IMR-90 (cell line): Measurements from ENCODE around the gene KLK14. TPM values are rescaled to one million over a fixed set of nuclear protein-coding genes. Genes with fewer than 3 reads are reported as not detected.

Experiments used
- ATAC-seq: fragments of 200-7000 bp; cut with Tn5 transposase; 2 replicates; pipeline ENCODE4 v1.9.1; 2020; ENCODE audit warnings: low read depth, mild to moderate bottlenecking, moderate library complexity
- BruUV-seq: library from RNA; stranded (reverse); fragments of 400-500 nt; replicated peaks from 2 replicates; lab custom pipeline; 2021; lab: Mats Ljungman, UMichigan
- CTCF ChIA-PET: fragments of 300-600 bp; formaldehyde crosslinking; extraction: SDS; loops from one replicate; lab custom pipeline; 2021; ENCODE audit warnings: antibody characterized with exemption; lab: Yijun Ruan, JAX
- POLR2A ChIA-PET: fragments of 300-600 bp; sonication (Branson Sonifier 250); formaldehyde crosslinking; loops from one replicate; lab custom pipeline; 2022; ENCODE audit warnings: antibody characterized with exemption; ENCODE audit not compliant: unreplicated experiment; lab: Charles Lee
- DNase-seq: peaks from one replicate; pipeline ENCODE4 v3.0.0; 2013
- H2AFZ ChIP-seq: replicated peaks from 2 replicates; pipeline ENCODE3; 2013; ENCODE audit warnings: low read length, mild to moderate bottlenecking; ENCODE audit not compliant: poor library complexity
- H2AK5ac ChIP-seq: 2 replicates; pipeline ENCODE4 v1.6.1; 2013; ENCODE audit warnings: low read depth, low read length, inconsistent platforms
- H2AK9ac ChIP-seq: replicated peaks from 2 replicates; pipeline ENCODE3; 2013; ENCODE audit warnings: mild to moderate bottlenecking, low read depth, low read length, moderate library complexity; ENCODE audit not compliant: poor library complexity
- H2BK120ac ChIP-seq: 2 replicates; pipeline ENCODE4 v1.6.1; 2013; ENCODE audit warnings: low read depth, low read length, inconsistent platforms
- H2BK15ac ChIP-seq: 3 replicates; pipeline ENCODE4 v1.6.1; 2013; ENCODE audit warnings: low read depth, low read length, inconsistent platforms
- H2BK20ac ChIP-seq: 2 replicates; pipeline ENCODE4 v1.6.1; 2013; ENCODE audit warnings: low read depth, mild to moderate bottlenecking, inconsistent platforms, low read length, moderate library complexity
- H2BK5ac ChIP-seq: 2 replicates; pipeline ENCODE4 v1.6.1; 2013; ENCODE audit warnings: mild to moderate bottlenecking, low read depth, low read length, inconsistent platforms; ENCODE audit not compliant: poor library complexity, severe bottlenecking
- H3K14ac ChIP-seq: replicated peaks from 2 replicates; pipeline ENCODE4 v1.6.1; 2013; ENCODE audit warnings: low read depth, low read length, inconsistent platforms
- H3K18ac ChIP-seq: 2 replicates; pipeline ENCODE4 v1.6.1; 2013; ENCODE audit warnings: low read depth, low read length, control low read depth
- H3K23ac ChIP-seq: 2 replicates; pipeline ENCODE4 v1.6.1; 2013; ENCODE audit warnings: low read depth, low read length, inconsistent platforms
- H3K27ac ChIP-seq: 2 replicates; pipeline ENCODE4 v1.5.1; 2013; ENCODE audit warnings: mild to moderate bottlenecking, control low read depth, low read length; ENCODE audit not compliant: insufficient read depth
- H3K27me3 ChIP-seq: 2 replicates; pipeline ENCODE4 v1.6.1; 2013; ENCODE audit warnings: low read length; ENCODE audit not compliant: control insufficient read depth, insufficient read depth
- H3K36me3 ChIP-seq: 2 replicates; pipeline ENCODE4 v1.6.1; 2013; ENCODE audit warnings: low read length, mixed read lengths; ENCODE audit not compliant: control insufficient read depth, insufficient read depth
- H3K4ac ChIP-seq: 2 replicates; pipeline ENCODE4 v1.6.1; 2013; ENCODE audit warnings: low read depth, low read length, inconsistent platforms
- H3K4me1 ChIP-seq: 2 replicates; pipeline ENCODE4 v1.6.1; 2013; ENCODE audit warnings: low read length, mixed read lengths; ENCODE audit not compliant: control insufficient read depth, insufficient read depth
- H3K4me2 ChIP-seq: 2 replicates; pipeline ENCODE4 v1.6.1; 2013; ENCODE audit warnings: low read depth, mild to moderate bottlenecking, control low read depth, low read length, moderate library complexity
- H3K4me3 ChIP-seq: 2 replicates; pipeline ENCODE4 v1.5.1; 2013; ENCODE audit warnings: low read depth, mild to moderate bottlenecking, control low read depth, low read length, moderate library complexity; ENCODE audit not compliant: insufficient read depth
- H3K56ac ChIP-seq: 2 replicates; pipeline ENCODE4 v1.6.1; 2013; ENCODE audit warnings: low read length, inconsistent platforms; ENCODE audit not compliant: insufficient read depth; ENCODE audit errors: extremely low read depth
- H3K79me1 ChIP-seq, 2 experiments: 2 replicates each; pipeline ENCODE4 v1.6.1; 2013; ENCODE audit warnings: low read length in 2 of 2, inconsistent platforms in 1 of 2, low read depth in 1 of 2
- H3K9ac ChIP-seq: 2 replicates; pipeline ENCODE4 v1.6.1; 2013; ENCODE audit warnings: low read depth, low read length, control low read depth
- H3K9me1 ChIP-seq: 2 replicates; pipeline ENCODE4 v1.6.1; 2013; ENCODE audit warnings: low read length, inconsistent platforms; ENCODE audit not compliant: insufficient read depth
- H3K9me3 ChIP-seq: 2 replicates; pipeline ENCODE4 v1.6.1; 2013; ENCODE audit warnings: low read length; ENCODE audit not compliant: control insufficient read depth, insufficient read depth
- H4K20me1 ChIP-seq: 2 replicates; pipeline ENCODE4 v1.6.1; 2013; ENCODE audit warnings: low read length, inconsistent platforms; ENCODE audit not compliant: insufficient read depth
- H4K5ac ChIP-seq: 2 replicates; pipeline ENCODE4 v1.6.1; 2013; ENCODE audit warnings: mild to moderate bottlenecking, low read depth, low read length, control low read depth
- H4K8ac ChIP-seq, 2 experiments: 2 replicates each; pipeline ENCODE4 v1.6.1; 2013; ENCODE audit warnings: low read depth in 2 of 2, low read length in 2 of 2, control low read depth in 1 of 2, inconsistent platforms in 1 of 2
- H4K91ac ChIP-seq: 2 replicates; pipeline ENCODE4 v1.6.1; 2013; ENCODE audit warnings: low read depth, low read length, inconsistent platforms; ENCODE audit not compliant: insufficient read depth
- CEBPB ChIP-seq: IDR thresholded peaks from 2 replicates; pipeline ENCODE4 v1.6.1; 2012; ENCODE audit warnings: low read depth, low read length, improper control_type of control experiment
- NFE2L2 ChIP-seq: fragments of 150-350 bp; IDR thresholded peaks from 2 replicates; pipeline ENCODE4 v1.6.1; 2016; ENCODE audit warnings: low read depth, mild to moderate bottlenecking, low read length
- USF2 ChIP-seq: fragments of 150-350 bp; IDR thresholded peaks from 2 replicates; pipeline ENCODE4 v1.6.1; 2017; ENCODE audit warnings: mild to moderate bottlenecking, antibody characterized with exemption, low read length, low read depth
- WGBS, 2 experiments: methylation state at CpG; one replicate each; pipeline versions ENCODE4 v1.1.5 to v1.1.7; 2013; ENCODE audit warnings: missing lambda C conversion rate in 2 of 2; ENCODE audit not compliant: insufficient read length in 1 of 2; ENCODE audit errors: extremely low coverage in 2 of 2; 5-methylcytosine and 5-hydroxymethylcytosine counted together
- dilution Hi-C: fragments of 300-500 bp; cut with HindIII; formaldehyde crosslinking; loops from one replicate; pipeline ENCODE4 v1.14.3; 2018; ENCODE audit warnings: low sequenced_read_pairs; ENCODE audit not compliant: unreplicated experiment
- in situ Hi-C: fragments of 300-500 bp; cut with MboI; formaldehyde crosslinking; loops from 3 replicates; pipeline ENCODE4 v1.14.3; 2019; ENCODE audit warnings: low sequenced_read_pairs, inconsistent platforms, mixed read lengths
- intact Hi-C: fragments of 100-400 bp; cut with micrococcal nuclease; formaldehyde crosslinking; loops from 2 replicates; pipeline ENCODE4 v1.10.0; 2022
- polyA plus RNA-seq, 3 experiments: library from polyadenylated mRNA; depleted of rRNA; stranded (reverse); fragments of >200 nt; gene quantifications; 2 replicates each; pipeline ENCODE4 v1.2.3, GENCODE V29; 2012; ENCODE audit warnings: low replicate concordance in 1 of 3
- total RNA-seq: library from RNA; depleted of rRNA; stranded (reverse); fragments of >200 nt; gene quantifications from 2 replicates; pipeline ENCODE4 v1.2.3, GENCODE V29; 2012
- TF ChIP-seq, protein P1 (sequence below): fragments of 150-350 bp; IDR thresholded peaks from 2 replicates; pipeline ENCODE4 v1.6.1; 2016; ENCODE audit warnings: low read depth, mild to moderate bottlenecking, low read length, moderate library complexity, borderline replicate concordance

Gene KLK14
- total and polyA plus RNA-seq, 2 of the 4 experiments (the other 2 are of a cell fraction) = not detected

GRCh38 chr19:51111606-51112005 lies 28.9 kb upstream of the KLK14 start:
- TF ChIP-seq, protein P1, sequence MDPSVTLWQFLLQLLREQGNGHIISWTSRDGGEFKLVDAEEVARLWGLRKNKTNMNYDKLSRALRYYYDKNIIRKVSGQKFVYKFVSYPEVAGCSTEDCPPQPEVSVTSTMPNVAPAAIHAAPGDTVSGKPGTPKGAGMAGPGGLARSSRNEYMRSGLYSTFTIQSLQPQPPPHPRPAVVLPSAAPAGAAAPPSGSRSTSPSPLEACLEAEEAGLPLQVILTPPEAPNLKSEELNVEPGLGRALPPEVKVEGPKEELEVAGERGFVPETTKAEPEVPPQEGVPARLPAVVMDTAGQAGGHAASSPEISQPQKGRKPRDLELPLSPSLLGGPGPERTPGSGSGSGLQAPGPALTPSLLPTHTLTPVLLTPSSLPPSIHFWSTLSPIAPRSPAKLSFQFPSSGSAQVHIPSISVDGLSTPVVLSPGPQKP = no peak
- TF ChIP-seq NFE2L2 (no peak), CEBPB (no peak), USF2 (no peak)
- 49% methylated on average over 5 of the region's 6 CpGs; no CpG with 5 or more reads in 1 of the 2 experiments for WGBS, 2 experiments
- Histone ChIP-seq H3K9me3 (no peaks in the 10 kb centered on the region), H3K79me1 (peaks cover 12 to 15% of the 10 kb centered on the region in 2 experiments; a peak in 3 of 4 replicates), H2BK20ac (no peak overlapping the region), H2BK5ac (no peak overlapping the region), H3K14ac (no peak overlapping the region), H3K4me1 (no peaks in the 10 kb centered on the region), H3K27me3 (peaks cover 6% of the 10 kb centered on the region), H3K9me1 (peaks cover 9% of the 10 kb centered on the region; the same call in 1 of the 2 replicates), H2BK120ac (no peak overlapping the region), H4K20me1 (no peaks in the 10 kb centered on the region), H3K23ac (no peak overlapping the region), H2AK5ac (no peak overlapping the region), H4K5ac (no peak overlapping the region), H3K4me3 (no peak overlapping the region), H3K18ac (no peak overlapping the region), H2BK15ac (no peak overlapping the region), H3K27ac (no peak overlapping the region), H2AK9ac (no peak overlapping the region), H3K56ac (no peak overlapping the region), H3K36me3 (no peaks in the 10 kb centered on the region), H3K4ac (no peak overlapping the region), H4K8ac (no peak overlapping the region), H4K91ac (no peak overlapping the region), H3K4me2 (no peak overlapping the region), H3K9ac (no peak overlapping the region), H2AFZ (no peak overlapping the region)
- ChIA-PET POLR2A (no interaction called here), CTCF (no interaction called here)
- DNase-seq (no peak), ATAC-seq (no peak)
- dilution Hi-C loops = no loop called here
- BruUV-seq = no TSS peak
- in situ Hi-C loops = no loop called here
- intact Hi-C loops = no loop called here
